HCT116 (cell line): ENCODE results near the gene FGF8. TPM values are rescaled to one million over a fixed set of nuclear protein-coding genes. Genes with fewer than 3 reads are reported as not detected.
A peak's percentile ranks its signal among the peaks of the same experiment; 100 is the strongest.

Source experiments
- ATAC-seq: fragments of 200-7000 bp; cut with Tn5 transposase; 2 replicates; pipeline ENCODE4 v1.9.1; 2020; ENCODE audit warnings: mild to moderate bottlenecking, moderate library complexity
- BruUV-seq: library from RNA; stranded (reverse); fragments of 400-500 nt; replicated peaks from 2 replicates; lab custom pipeline; 2021; lab: Mats Ljungman, UMichigan
- CTCF ChIA-PET: fragments of 300-600 bp; sonication (Branson Sonifier 250); formaldehyde crosslinking; loops from one replicate; lab custom pipeline; 2021; ENCODE audit warnings: antibody characterized with exemption; lab: Charles Lee
- POLR2A ChIA-PET: fragments of 300-600, 350-600 bp; sonication (Branson Sonifier 250); formaldehyde crosslinking; loops from one replicate; lab custom pipeline; 2021; ENCODE audit warnings: antibody characterized with exemption; lab: Charles Lee
- RAD21 ChIA-PET, 2 experiments: fragments of 300-600 bp; sonication (Branson Sonifier 250); formaldehyde crosslinking; loops; one replicate each; lab custom pipeline; 2023; ENCODE audit warnings: low total read pairs in 2 of 2; ENCODE audit not compliant: uncharacterized antibody in 2 of 2, unreplicated experiment in 2 of 2, low non-redundant PET in 1 of 2; lab: Charles Lee
- DNase-seq: peaks from one replicate; pipeline ENCODE4 v3.0.0-alpha.2; 2010; ENCODE audit warnings: low read depth, low spot score
- H2AFZ ChIP-seq: fragments of 200-600 bp; shearing (Covaris generic), sonication (generic); 2 replicates; pipeline ENCODE4 v1.6.1; 2017; ENCODE audit warnings: low read depth, mixed run types, mixed read lengths, antibody characterized with exemption, low read length; ENCODE audit not compliant: poor library complexity, severe bottlenecking
- H3K27ac ChIP-seq: 2 replicates; pipeline ENCODE4 v1.5.1; 2012; ENCODE audit warnings: low read depth, low read length
- H3K27me3 ChIP-seq: fragments of 200-600 bp; sonication (generic); 2 replicates; pipeline ENCODE4 v1.6.1; 2016; ENCODE audit warnings: mixed run types, low read length, mixed read lengths; ENCODE audit not compliant: insufficient read depth
- H3K36me3 ChIP-seq, 2 experiments: fragments of 200-500 bp in 1 of 2; fragments of 200-600 bp in 1 of 2; sonication (Bioruptor generic) in 1 of 2; sonication (generic) in 1 of 2; 2 replicates each; pipeline versions ENCODE4 v1.5.1 to v1.6.1; 2014 to 2016; ENCODE audit warnings: low read length in 2 of 2, inconsistent platforms in 1 of 2, mixed read lengths in 1 of 2, mixed run types in 1 of 2; ENCODE audit not compliant: insufficient read depth in 2 of 2, control insufficient read depth in 1 of 2
- H3K4me1 ChIP-seq, 2 experiments: fragments of 200-600 bp in 1 of 2; sonication (generic) in 1 of 2; 2 replicates each; pipeline versions ENCODE4 v1.5.1 to v1.6.1; 2012 to 2017; ENCODE audit warnings: low read length in 2 of 2, inconsistent platforms in 1 of 2, mild to moderate bottlenecking in 1 of 2, mixed read lengths in 1 of 2, mixed run types in 1 of 2, moderate library complexity in 1 of 2; ENCODE audit not compliant: insufficient read depth in 2 of 2, control insufficient read depth in 1 of 2
- H3K4me2 ChIP-seq: fragments of 200-600 bp; sonication (generic); 2 replicates; pipeline ENCODE4 v1.6.1; 2017; ENCODE audit warnings: mixed run types, low read length, mixed read lengths
- H3K4me3 ChIP-seq, 2 experiments: fragments of 200-600 bp in 1 of 2; sonication (generic) in 1 of 2; replicated peaks in 1 of 2; 2 replicates each; pipeline ENCODE4 v1.5.1; 2011 to 2016; ENCODE audit warnings: low read length in 2 of 2, control low read depth in 1 of 2, low read depth in 1 of 2, mild to moderate bottlenecking in 1 of 2, mixed read lengths in 1 of 2, mixed run types in 1 of 2
- H3K79me2 ChIP-seq: fragments of 200-600 bp; sonication (generic); 2 replicates; pipeline ENCODE4 v1.6.1; 2017; ENCODE audit warnings: mild to moderate bottlenecking, mixed run types, low read length, moderate library complexity, mixed read lengths; ENCODE audit not compliant: insufficient read depth
- H3K9ac ChIP-seq: fragments of 200-600 bp; sonication (generic); 2 replicates; pipeline ENCODE4 v1.6.1; 2016; ENCODE audit warnings: low read length, mixed read lengths
- H3K9me2 ChIP-seq: fragments of 200-600 bp; sonication (generic), shearing (Covaris generic); 2 replicates; pipeline ENCODE4 v1.6.1; 2017; ENCODE audit warnings: mixed run types, mild to moderate bottlenecking, moderate library complexity; ENCODE audit not compliant: insufficient read depth
- H3K9me3 ChIP-seq, 2 experiments: fragments of 200-500 bp in 1 of 2; fragments of 200-600 bp in 1 of 2; sonication (Bioruptor generic) in 1 of 2; sonication (generic) in 1 of 2; 2 replicates each; pipeline ENCODE4 v1.6.1; 2014 to 2017; ENCODE audit warnings: low read length in 2 of 2, mixed read lengths in 2 of 2, inconsistent platforms in 1 of 2, low read depth in 1 of 2, mild to moderate bottlenecking in 1 of 2, mixed run types in 1 of 2, moderate library complexity in 1 of 2; ENCODE audit not compliant: control insufficient read depth in 1 of 2, insufficient read depth in 1 of 2
- H4K20me1 ChIP-seq: fragments of 200-600 bp; sonication (generic), shearing (Covaris generic); 2 replicates; pipeline ENCODE4 v1.6.1; 2017; ENCODE audit warnings: mixed run types, mild to moderate bottlenecking, moderate library complexity; ENCODE audit not compliant: insufficient read depth
- EGR1 ChIP-seq: IDR thresholded peaks from 2 replicates; pipeline ENCODE4 v1.6.1; 2012; ENCODE audit warnings: low read depth
- EZH2phosphoT487 ChIP-seq: fragments of 200-600 bp; IDR thresholded peaks from 2 replicates; pipeline ENCODE4 v1.6.1; 2018; ENCODE audit warnings: antibody characterized with exemption, borderline replicate concordance
- MAX ChIP-seq: IDR thresholded peaks from 2 replicates; pipeline ENCODE4 v1.6.1; 2012
- POLR2A ChIP-seq: IDR thresholded peaks from 2 replicates; pipeline ENCODE4 v1.7.0; 2011; ENCODE audit warnings: borderline replicate concordance; ENCODE audit not compliant: insufficient read depth, insufficient read length; ENCODE audit errors: extremely low read depth
- POLR2AphosphoS5 ChIP-seq: IDR thresholded peaks from 2 replicates; pipeline ENCODE4 v1.6.1; 2011; ENCODE audit warnings: mild to moderate bottlenecking, low read depth, low read length, moderate library complexity
- REST ChIP-seq: IDR thresholded peaks from 2 replicates; pipeline ENCODE4 v1.6.1; 2012; ENCODE audit warnings: low read depth
- SIN3A ChIP-seq: IDR thresholded peaks from 2 replicates; pipeline ENCODE4 v1.6.1; 2012; ENCODE audit warnings: low read depth
- SP1 ChIP-seq: IDR thresholded peaks from 2 replicates; pipeline ENCODE4 v1.6.1; 2012; ENCODE audit warnings: low read depth
- ZBTB33 ChIP-seq: IDR thresholded peaks from 2 replicates; pipeline ENCODE4 v1.6.1; 2011; ENCODE audit warnings: mild to moderate bottlenecking, low read length, moderate library complexity; ENCODE audit not compliant: insufficient replicate concordance; ENCODE audit errors: extremely low read depth
- intact Hi-C: fragments of 100-400 bp; cut with micrococcal nuclease; formaldehyde crosslinking; loops from 2 replicates; pipeline ENCODE4 v1.10.0; 2022
- total RNA-seq: library from RNA; stranded (reverse); gene quantifications from one replicate; pipeline ENCODE4 v1.2.1, GENCODE V29; 2021; ENCODE audit not compliant: unreplicated experiment

FGF8 gene
- total RNA-seq, 1 experiment from 2014 or later = 2.7 TPM

- TF ChIP-seq ZBTB33 (no peak), EGR1 (no peak), POLR2AphosphoS5 (no peak), SIN3A (no peak)
Measured at GRCh38 chr10:101749047-101750016, 26.6 kb downstream of the FGF8 start (continued).

- BruUV-seq = no TSS peak
- Histone ChIP-seq H3K9me3 (no peaks in the 10 kb centered on the region), H3K4me1 (no peaks in the 10 kb centered on the region), H3K9ac (no peak overlapping the region), H3K4me3 (no peak overlapping the region), H3K27me3 (no peaks in the 10 kb centered on the region; the same call in 1 of the 2 replicates), H2AFZ (no peak overlapping the region), H3K79me2 (no peaks in the 10 kb centered on the region), H3K4me2 (no peak overlapping the region), H3K27ac (no peak overlapping the region), H3K36me3 (no peaks in the 10 kb centered on the region), H4K20me1 (no peaks in the 10 kb centered on the region), H3K9me2 (no peaks in the 10 kb centered on the region)
- 0 out of 2 replicates have a peak, but pooled peaks have one; percentile 8 for ATAC-seq
- no peak for DNase-seq
- ChIA-PET POLR2A (no interaction called here), CTCF (no interaction called here), RAD21 (no interaction called here)
- no peak for TF ChIP-seq POLR2A
- no peak for TF ChIP-seq EZH2phosphoT487
- no peak for TF ChIP-seq SP1
- no peak for TF ChIP-seq POLR2AphosphoS5
- no peak for TF ChIP-seq REST
- no peak for TF ChIP-seq MAX
- intact Hi-C loops = no loop called here
Measured at GRCh38 chr10:101748496-101748895, 27.4 kb downstream of the FGF8 start.
